ENCODE data around the gene A2M. TPM values are rescaled to one million over a fixed set of nuclear protein-coding genes. Genes with fewer than 3 reads are reported as not detected.

A2M gene
- total and polyA plus RNA-seq, 2 of the 8 experiments (the other 6 are each of a cell fraction or from before 2014, with no cell fraction given) = 0.15 TPM; not detected in 1

DNA sequence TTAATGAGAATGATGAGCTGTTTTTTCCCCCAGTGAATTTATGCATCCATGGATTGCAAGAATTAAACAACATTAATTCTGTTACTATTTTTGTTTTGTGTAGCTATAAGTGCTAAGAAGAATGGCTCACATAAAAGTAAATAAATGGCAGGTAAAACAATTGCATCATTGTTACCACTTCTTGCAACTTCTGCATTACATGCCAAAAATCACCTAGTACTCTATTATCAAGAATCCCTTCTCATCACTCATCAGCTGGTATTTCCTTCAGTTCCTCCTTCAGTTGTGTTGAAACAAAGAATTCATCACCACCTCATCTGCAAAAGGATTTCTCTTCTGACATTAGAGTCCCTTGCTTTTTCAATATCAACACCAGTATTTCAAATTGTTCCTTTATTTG lies 773 bp downstream of the A2M start:
- Histone ChIP-seq H3K23me2 (ENCODE audit: low read depth, low read length) (no peaks in the 10 kb centered on the region), H2BK20ac (ENCODE audit: low read length) (no peak overlapping the region), H2BK15ac (ENCODE audit: low read length) (no peak overlapping the region), H3K79me1 (ENCODE audit: low read depth, low read length) (no peaks in the 10 kb centered on the region), H3K27ac (ENCODE audit: low read depth, low read length) (no peak overlapping the region), H2AK5ac (ENCODE audit: low read depth, low read length) (no peak overlapping the region), H3K9ac (replicated peaks in 1 of 4; ENCODE audit: extremely low read depth in 1 of 4, low read depth in 3 of 4, low read length in 3 of 4) (no peak overlapping the region), H3K4ac (replicated peaks; ENCODE audit: insufficient read length, low read depth, low read length) (no peak overlapping the region), H3K79me2 (ENCODE audit: control insufficient read depth in 1 of 2, insufficient read depth in 2 of 2, low read length in 2 of 2) (no peaks in the 10 kb centered on the region), H4K8ac (ENCODE audit: extremely low read depth, insufficient read depth, low read length) (no peak overlapping the region), H4K5ac (ENCODE audit: insufficient read length, low read depth, low read length) (no peak overlapping the region), H3K23ac (ENCODE audit: insufficient read length) (no peak overlapping the region), H3K27me3 (replicated peaks in 1 of 4; ENCODE audit: control insufficient read depth in 3 of 4, extremely low read depth in 1 of 4, insufficient read depth in 3 of 4, low read length in 3 of 4) (no peaks in the 10 kb centered on the region), H3K9me3 (ENCODE audit: insufficient read depth in 2 of 2, low read depth in 1 of 2, low read length in 1 of 2) (no peaks in the 10 kb centered on the region), H3K4me2 (ENCODE audit: insufficient read depth in 1 of 2, low read depth in 2 of 2, low read length in 2 of 2) (no peak overlapping the region), H4K91ac (replicated peaks; ENCODE audit: insufficient read length, low read length) (no peak overlapping the region), H2AFZ (ENCODE audit: low read length) (no peak overlapping the region), H3K36me3 (ENCODE audit: control insufficient read depth in 2 of 4, insufficient read depth in 4 of 4, low read length in 3 of 4) (no peaks in the 10 kb centered on the region), H3K18ac (ENCODE audit: extremely low read depth, low read length) (no peak overlapping the region), H2BK5ac (ENCODE audit: low read depth, low read length) (no peak overlapping the region), H2BK12ac (ENCODE audit: low read depth, low read length) (no peak overlapping the region), H4K20me1 (replicated peaks in 1 of 2; ENCODE audit: control insufficient read depth in 1 of 2, insufficient read depth in 2 of 2, low read length in 2 of 2) (no peaks in the 10 kb centered on the region), H3K56ac (replicated peaks; ENCODE audit: insufficient read length, low read depth, low read length) (no peak overlapping the region), H3K14ac (ENCODE audit: insufficient read length) (no peak overlapping the region), H3K4me3 (ENCODE audit: extremely low read depth in 1 of 4, insufficient read depth in 2 of 4, low read depth in 3 of 4, low read length in 4 of 4) (no peak overlapping the region), H3K4me1 (replicated peaks in 1 of 4; ENCODE audit: control insufficient read depth in 3 of 4, insufficient read depth in 4 of 4, low read length in 3 of 4) (no peaks in the 10 kb centered on the region; a peak in 1 of 7 replicates), H2BK120ac (replicated peaks; ENCODE audit: low read depth, low read length) (no peak overlapping the region)
- no peak for TF ChIP-seq RFX5 (IDR thresholded peaks at IDR 0.05; ENCODE audit: borderline replicate concordance, low read depth, low read length)
- TF ChIP-seq YY1 (IDR thresholded peaks at IDR 0.05; ENCODE audit: low read depth, low read length) = no peak
- TF ChIP-seq KDM1A (IDR thresholded peaks at IDR 0.05; ENCODE audit: borderline replicate concordance, low read length) = no peak
- TF ChIP-seq, protein P1, sequence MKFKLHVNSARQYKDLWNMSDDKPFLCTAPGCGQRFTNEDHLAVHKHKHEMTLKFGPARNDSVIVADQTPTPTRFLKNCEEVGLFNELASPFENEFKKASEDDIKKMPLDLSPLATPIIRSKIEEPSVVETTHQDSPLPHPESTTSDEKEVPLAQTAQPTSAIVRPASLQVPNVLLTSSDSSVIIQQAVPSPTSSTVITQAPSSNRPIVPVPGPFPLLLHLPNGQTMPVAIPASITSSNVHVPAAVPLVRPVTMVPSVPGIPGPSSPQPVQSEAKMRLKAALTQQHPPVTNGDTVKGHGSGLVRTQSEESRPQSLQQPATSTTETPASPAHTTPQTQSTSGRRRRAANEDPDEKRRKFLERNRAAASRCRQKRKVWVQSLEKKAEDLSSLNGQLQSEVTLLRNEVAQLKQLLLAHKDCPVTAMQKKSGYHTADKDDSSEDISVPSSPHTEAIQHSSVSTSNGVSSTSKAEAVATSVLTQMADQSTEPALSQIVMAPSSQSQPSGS (IDR thresholded peaks at IDR 0.05; ENCODE audit: low read length) = no peak
- TF ChIP-seq CBX5 (IDR thresholded peaks at IDR 0.05; ENCODE audit: low read depth, low read length) = no peak
- no peak for TF ChIP-seq TAF1 (IDR thresholded peaks at IDR 0.05; ENCODE audit: low read depth, low read length)
- TF ChIP-seq, protein P2, sequence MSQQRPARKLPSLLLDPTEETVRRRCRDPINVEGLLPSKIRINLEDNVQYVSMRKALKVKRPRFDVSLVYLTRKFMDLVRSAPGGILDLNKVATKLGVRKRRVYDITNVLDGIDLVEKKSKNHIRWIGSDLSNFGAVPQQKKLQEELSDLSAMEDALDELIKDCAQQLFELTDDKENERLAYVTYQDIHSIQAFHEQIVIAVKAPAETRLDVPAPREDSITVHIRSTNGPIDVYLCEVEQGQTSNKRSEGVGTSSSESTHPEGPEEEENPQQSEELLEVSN (IDR thresholded peaks at IDR 0.05) = no peak
- no peak for TF ChIP-seq GTF2F1 (IDR thresholded peaks at IDR 0.05; ENCODE audit: borderline replicate concordance, low read depth, low read length)
- FAIRE-seq (no peak), DNase-seq (ENCODE audit: low read depth in 1 of 2, low spot score in 2 of 2) (no peak)
- POLR2A ChIA-PET (ENCODE audit: partially characterized antibody) = no interaction called here
- CTCF ChIA-PET (ENCODE audit: partially characterized antibody) = interaction anchor here (0.9 kb wide), 1 partner anchor 34 kb away, joined by 3 read pairs; no protein-coding TSS in a partner anchor

All from H1 (cell line).